MM.1S (cell line): Measurements from ENCODE around the gene CLDN7.

ENCODE experiments used
- DNase-seq: peaks from one replicate; pipeline ENCODE4 v3.0.0-alpha.2; 2015
- H2AFZ ChIP-seq: fragments of 300-600 bp; sonication (generic); 2 replicates; pipeline ENCODE4 v1.6.0; 2016; ENCODE audit warnings: antibody characterized with exemption, low read length
- H3F3A ChIP-seq: fragments of 300-600 bp; sonication (generic); 2 replicates; pipeline ENCODE4 v1.6.1; 2016; ENCODE audit warnings: mild to moderate bottlenecking, antibody characterized with exemption, low read length, moderate library complexity, mixed read lengths; ENCODE audit not compliant: insufficient read depth
- H3K27ac ChIP-seq: fragments of 300-600 bp; sonication (generic); 2 replicates; pipeline ENCODE4 v1.5.1; 2016; ENCODE audit warnings: mild to moderate bottlenecking, low read length
- H3K27me3 ChIP-seq: fragments of 300-600 bp; sonication (generic); replicated peaks from 2 replicates; pipeline ENCODE4 v1.6.0; 2016; ENCODE audit warnings: low read length; ENCODE audit not compliant: insufficient read depth
- H3K36me3 ChIP-seq: fragments of 300-600 bp; sonication (generic); replicated peaks from 2 replicates; pipeline ENCODE4 v1.6.1; 2016; ENCODE audit warnings: mild to moderate bottlenecking, low read length, mixed read lengths; ENCODE audit not compliant: insufficient read depth
- H3K4me1 ChIP-seq: fragments of 300-600 bp; sonication (generic); 2 replicates; pipeline ENCODE4 v1.6.1; 2016; ENCODE audit warnings: low read length, mixed read lengths
- H3K4me2 ChIP-seq: fragments of 300-600 bp; sonication (generic); 2 replicates; pipeline ENCODE4 v1.6.0; 2016; ENCODE audit warnings: low read depth, low read length
- H3K4me3 ChIP-seq: fragments of 300-600 bp; sonication (generic); 2 replicates; pipeline ENCODE4 v1.5.1; 2016; ENCODE audit warnings: low read length, mixed read lengths
- H3K79me2 ChIP-seq: fragments of 300-600 bp; sonication (generic); 2 replicates; pipeline ENCODE4 v1.6.1; 2016; ENCODE audit warnings: mixed run types, low read length, mixed read lengths
- H3K9ac ChIP-seq: fragments of 300-600 bp; sonication (generic); 2 replicates; pipeline ENCODE4 v1.6.1; 2016; ENCODE audit warnings: low read length, mixed read lengths
- H3K9me2 ChIP-seq: fragments of 300-600 bp; sonication (generic); replicated peaks from 2 replicates; pipeline ENCODE4 v1.6.1; 2016; ENCODE audit warnings: mild to moderate bottlenecking, low read length, mixed read lengths; ENCODE audit not compliant: insufficient read depth
- H3K9me3 ChIP-seq: fragments of 300-600 bp; sonication (generic); replicated peaks from 2 replicates; pipeline ENCODE4 v1.6.1; 2016; ENCODE audit warnings: mild to moderate bottlenecking, low read length, mixed read lengths; ENCODE audit not compliant: insufficient read depth
- H4K20me1 ChIP-seq: fragments of 300-600 bp; sonication (generic); 2 replicates; pipeline ENCODE4 v1.6.1; 2016; ENCODE audit warnings: mild to moderate bottlenecking, low read length, moderate library complexity, mixed read lengths; ENCODE audit not compliant: insufficient read depth
- CTCF ChIP-seq: fragments of 300-600 bp; sonication (generic); IDR thresholded peaks from 2 replicates; pipeline ENCODE4 v1.5.1; 2016; ENCODE audit warnings: antibody characterized with exemption, low read length, mixed read lengths
- EZH2 ChIP-seq: fragments of 300-600 bp; sonication (generic); optimal IDR thresholded peaks from 2 replicates; pipeline ENCODE3; 2017; ENCODE audit warnings: low read depth, mild to moderate bottlenecking, antibody characterized with exemption, low read length, mixed read lengths
- EZH2phosphoT487 ChIP-seq: fragments of 300-600 bp; sonication (generic); IDR thresholded peaks from 2 replicates; pipeline ENCODE4 v1.6.1; 2018; ENCODE audit warnings: antibody characterized with exemption, low read length

Gene CLDN7

GRCh38 chr17:7216242-7217112 lies 45.8 kb downstream of the CLDN7 start:
- Histone ChIP-seq H3K9me3 (no peaks in the 10 kb centered on the region), H3F3A (no peaks in the 10 kb centered on the region), H4K20me1 (no peaks in the 10 kb centered on the region), H2AFZ (no peak overlapping the region), H3K79me2 (peaks cover 22% of the 10 kb centered on the region), H3K36me3 (no peaks in the 10 kb centered on the region), H3K4me3 (no peak overlapping the region), H3K4me2 (no peak overlapping the region), H3K4me1 (peaks cover 24% of the 10 kb centered on the region), H3K9me2 (no peaks in the 10 kb centered on the region), H3K27ac (no peak overlapping the region), H3K9ac (no peak overlapping the region), H3K27me3 (peaks cover 37% of the 10 kb centered on the region)
- DNase-seq, result no peak
- no peak for TF ChIP-seq CTCF
- no peak for TF ChIP-seq EZH2phosphoT487
- TF ChIP-seq EZH2, result no peak

GRCh38 chr17:7215652-7216180 lies 46.6 kb downstream of the CLDN7 start:
- Histone ChIP-seq H3K9me3 (no peaks in the 10 kb centered on the region), H3K4me3 (no peak overlapping the region), H3K4me1 (peaks cover 18% of the 10 kb centered on the region), H3K27ac (no peak overlapping the region), H3K36me3 (no peaks in the 10 kb centered on the region), H3K9ac (no peak overlapping the region), H4K20me1 (no peaks in the 10 kb centered on the region), H3K79me2 (peaks cover 14% of the 10 kb centered on the region), H3K9me2 (no peaks in the 10 kb centered on the region), H3F3A (no peaks in the 10 kb centered on the region), H3K27me3 (peaks cover 43% of the 10 kb centered on the region), H2AFZ (no peak overlapping the region), H3K4me2 (no peak overlapping the region)
- TF ChIP-seq CTCF (no peak), EZH2phosphoT487 (no peak), EZH2 (no peak)
- no peak for DNase-seq

- no peak for DNase-seq
- Histone ChIP-seq H3K4me1 (peaks cover 16% of the 10 kb centered on the region), H3K27me3 (peaks cover 49% of the 10 kb centered on the region), H3K4me3 (no peak overlapping the region), H3K9me2 (no peaks in the 10 kb centered on the region), H3K79me2 (peaks cover 9% of the 10 kb centered on the region), H3K4me2 (peak overlapping the region; percentile 68; the same call in 1 of the 2 replicates), H3K27ac (no peak overlapping the region), H4K20me1 (no peaks in the 10 kb centered on the region), H3K9me3 (no peaks in the 10 kb centered on the region), H3F3A (no peaks in the 10 kb centered on the region), H3K36me3 (no peaks in the 10 kb centered on the region), H2AFZ (no peak overlapping the region), H3K9ac (no peak overlapping the region)
- no peak for TF ChIP-seq EZH2
- TF ChIP-seq CTCF, result no peak
- TF ChIP-seq EZH2phosphoT487, result no peak
Measured at GRCh38 chr17:7215136-7215638, 47.1 kb downstream of the CLDN7 start.
